A549 (cell line): Measurements from ENCODE around the gene MVB12B.

Source experiments
- EP300 ChIP-seq, 2 experiments: fragments of >200 bp; sonication (Bioruptor Twin); formaldehyde crosslinking; IDR thresholded peaks; 2 replicates in 1 of 2; 3 replicates in 1 of 2; pipeline ENCODE4 v1.6.1; 2016 to 2017
- FOXS1 ChIP-seq: fragments of 250-450 bp; sonication (Bioruptor Pico); IDR thresholded peaks from 2 replicates; pipeline ENCODE4 v1.5.0; 2020; ENCODE audit warnings: mild to moderate bottlenecking, moderate library complexity
- TF ChIP-seq, protein P1 (sequence below): fragments of >200 bp; sonication (Bioruptor Twin); formaldehyde crosslinking; IDR thresholded peaks from 3 replicates; pipeline ENCODE4 v1.5.1; 2016

DNA sequence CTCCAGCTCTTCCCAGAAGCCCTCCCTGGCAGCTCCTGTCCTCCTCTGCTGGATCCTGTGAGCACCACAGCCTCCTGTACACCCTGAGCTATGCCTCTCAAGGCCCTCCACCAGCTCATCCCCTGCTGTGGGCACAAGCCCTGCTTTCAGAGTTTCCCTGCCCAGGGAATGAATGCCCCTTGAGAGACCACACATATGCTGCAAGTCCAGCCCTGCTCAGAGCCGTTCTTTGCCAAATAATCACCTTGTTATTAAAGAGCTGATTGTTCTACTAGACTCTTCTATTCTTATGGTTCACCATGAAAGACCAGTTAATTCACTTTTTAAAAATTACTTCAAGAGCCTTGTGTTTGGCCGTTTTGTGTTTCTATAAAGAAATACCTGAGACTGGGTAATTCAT, 121.5 kb downstream of the MVB12B start:
- TF ChIP-seq, protein P1, sequence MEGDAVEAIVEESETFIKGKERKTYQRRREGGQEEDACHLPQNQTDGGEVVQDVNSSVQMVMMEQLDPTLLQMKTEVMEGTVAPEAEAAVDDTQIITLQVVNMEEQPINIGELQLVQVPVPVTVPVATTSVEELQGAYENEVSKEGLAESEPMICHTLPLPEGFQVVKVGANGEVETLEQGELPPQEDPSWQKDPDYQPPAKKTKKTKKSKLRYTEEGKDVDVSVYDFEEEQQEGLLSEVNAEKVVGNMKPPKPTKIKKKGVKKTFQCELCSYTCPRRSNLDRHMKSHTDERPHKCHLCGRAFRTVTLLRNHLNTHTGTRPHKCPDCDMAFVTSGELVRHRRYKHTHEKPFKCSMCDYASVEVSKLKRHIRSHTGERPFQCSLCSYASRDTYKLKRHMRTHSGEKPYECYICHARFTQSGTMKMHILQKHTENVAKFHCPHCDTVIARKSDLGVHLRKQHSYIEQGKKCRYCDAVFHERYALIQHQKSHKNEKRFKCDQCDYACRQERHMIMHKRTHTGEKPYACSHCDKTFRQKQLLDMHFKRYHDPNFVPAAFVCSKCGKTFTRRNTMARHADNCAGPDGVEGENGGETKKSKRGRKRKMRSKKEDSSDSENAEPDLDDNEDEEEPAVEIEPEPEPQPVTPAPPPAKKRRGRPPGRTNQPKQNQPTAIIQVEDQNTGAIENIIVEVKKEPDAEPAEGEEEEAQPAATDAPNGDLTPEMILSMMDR = no peak
- TF ChIP-seq EP300 (IDR thresholded peaks at IDR 0.05) (no peak), FOXS1 (CRISPR knock-in tag) (no peak)
